ENCODE measurements around the gene FRMD4A.

Gene FRMD4A

GRCh38 chr10:14022052-14022451 lies 308.7 kb downstream of the FRMD4A start:
- no peak for DNase-seq (ENCODE audit: low read depth, low spot score)

GRCh38 chr10:14020037-14020664 lies 310.6 kb downstream of the FRMD4A start:
- DNase-seq (ENCODE audit: low read depth, low spot score): no peak

- no peak for DNase-seq (ENCODE audit: low read depth, low spot score)
Measured at GRCh38 chr10:14017467-14017866, 313.3 kb downstream of the FRMD4A start.

GRCh38 chr10:14016931-14017333 lies 313.8 kb downstream of the FRMD4A start:
- DNase-seq (ENCODE audit: low read depth, low spot score): no peak

- DNase-seq (ENCODE audit: low read depth, low spot score): peak; percentile 27
Measured at GRCh38 chr10:14016011-14016536, 314.6 kb downstream of the FRMD4A start.

- no peak for DNase-seq (ENCODE audit: low read depth, low spot score)
Measured at GRCh38 chr10:14014423-14014822, 316.3 kb downstream of the FRMD4A start.

GRCh38 chr10:14010769-14011574 lies 319.8 kb downstream of the FRMD4A start:
- DNase-seq (ENCODE audit: low read depth, low spot score): no peak

- DNase-seq (ENCODE audit: low read depth, low spot score): peak; percentile 60
Measured at GRCh38 chr10:14010101-14010558, 320.6 kb downstream of the FRMD4A start.

GRCh38 chr10:14009371-14010100 lies 321.2 kb downstream of the FRMD4A start:
- DNase-seq (ENCODE audit: low read depth, low spot score): peak; percentile 77

GRCh38 chr10:14008740-14009080 lies 322.0 kb downstream of the FRMD4A start:
- DNase-seq (ENCODE audit: low read depth, low spot score): no peak

GRCh38 chr10:14004536-14004935 lies 326.2 kb downstream of the FRMD4A start:
- no peak for DNase-seq (ENCODE audit: low read depth, low spot score)

GRCh38 chr10:14003517-14004184 lies 327.1 kb downstream of the FRMD4A start:
- DNase-seq (ENCODE audit: low read depth, low spot score): no peak

- DNase-seq (ENCODE audit: low read depth, low spot score): no peak
Measured at GRCh38 chr10:14001298-14002040, 329.3 kb downstream of the FRMD4A start.

- DNase-seq (ENCODE audit: low read depth, low spot score): no peak
Measured at GRCh38 chr10:13998163-13998835, 332.4 kb downstream of the FRMD4A start.

- DNase-seq (ENCODE audit: low read depth, low spot score): no peak
Measured at GRCh38 chr10:13997650-13998049, 333.1 kb downstream of the FRMD4A start.

- no peak for DNase-seq (ENCODE audit: low read depth, low spot score)
Measured at GRCh38 chr10:13994932-13995331, 335.8 kb downstream of the FRMD4A start.

- DNase-seq (ENCODE audit: low read depth, low spot score): no peak
Measured at GRCh38 chr10:13993673-13994089, 337.0 kb downstream of the FRMD4A start.

- DNase-seq (ENCODE audit: low read depth, low spot score): peak; percentile 73
Measured at GRCh38 chr10:13993169-13993568, 337.6 kb downstream of the FRMD4A start.

GRCh38 chr10:13991353-13991752 lies 339.4 kb downstream of the FRMD4A start:
- DNase-seq (ENCODE audit: low read depth, low spot score): no peak

- DNase-seq (ENCODE audit: low read depth, low spot score): peak; percentile 88
Measured at GRCh38 chr10:13990946-13991345, 339.8 kb downstream of the FRMD4A start.

All from astrocyte of the hippocampus (primary cell).